Cardiac muscle cell (in vitro differentiated cells and primary cell): Measurements from ENCODE around the gene IL17F. TPM values are rescaled to one million over a fixed set of nuclear protein-coding genes. Genes with fewer than 3 reads are reported as not detected.
A peak's percentile ranks its signal among the peaks of the same experiment; 100 is the strongest.

ENCODE experiments used
- DNase-seq, 2 donors: peaks; one replicate each; pipeline versions ENCODE4 v3.0.0 to v3.0.0-alpha.2; 2010 to 2017; ENCODE audit warnings: low read depth in 1 of 2, low spot score in 1 of 2
- H3K27ac ChIP-seq: fragments of 200-600 bp; sonication (generic); 2 replicates; pipeline ENCODE4 v1.5.1; 2016
- H3K27me3 ChIP-seq: fragments of 200-600 bp; sonication (generic); 2 replicates; pipeline ENCODE4 v1.6.0; 2016; ENCODE audit warnings: control low read depth
- H3K36me3 ChIP-seq: fragments of 200-600 bp; sonication (generic); 2 replicates; pipeline ENCODE4 v1.5.1; 2016; ENCODE audit warnings: control low read depth
- H3K4me1 ChIP-seq: fragments of 200-600 bp; sonication (generic); 2 replicates; pipeline ENCODE4 v1.8.1; 2017; ENCODE audit warnings: low read depth, mild to moderate bottlenecking, mixed run types
- H3K4me3 ChIP-seq: fragments of 200-600 bp; sonication (generic); 2 replicates; pipeline ENCODE4 v1.5.1; 2016; ENCODE audit warnings: mild to moderate bottlenecking
- H3K9me3 ChIP-seq: fragments of 200-600 bp; sonication (generic); 2 replicates; pipeline ENCODE4 v1.5.1; 2017; ENCODE audit warnings: low read depth, mild to moderate bottlenecking, control low read depth
- polyA plus RNA-seq: library from polyadenylated mRNA; unstranded; fragments of >200 nt; fragmentation: Nextera tagmentation; extraction: Ambion mirVana; gene quantifications from 2 replicates; pipeline ENCODE4 v1.2.1, GENCODE V29; 2016
- total RNA-seq: library from RNA; depleted of rRNA; stranded (reverse); fragments of >200 nt; gene quantifications from 2 replicates; pipeline ENCODE4 v1.2.3, GENCODE V29; 2016
- TF ChIP-seq, protein P1 (sequence below): IDR thresholded peaks from 2 replicates; pipeline ENCODE4 v1.5.1; 2012; ENCODE audit warnings: low read depth, mild to moderate bottlenecking, low read length

The IL17F gene
- total and polyA plus RNA-seq, 2 experiments from 2014 or later = not detected

DNA sequence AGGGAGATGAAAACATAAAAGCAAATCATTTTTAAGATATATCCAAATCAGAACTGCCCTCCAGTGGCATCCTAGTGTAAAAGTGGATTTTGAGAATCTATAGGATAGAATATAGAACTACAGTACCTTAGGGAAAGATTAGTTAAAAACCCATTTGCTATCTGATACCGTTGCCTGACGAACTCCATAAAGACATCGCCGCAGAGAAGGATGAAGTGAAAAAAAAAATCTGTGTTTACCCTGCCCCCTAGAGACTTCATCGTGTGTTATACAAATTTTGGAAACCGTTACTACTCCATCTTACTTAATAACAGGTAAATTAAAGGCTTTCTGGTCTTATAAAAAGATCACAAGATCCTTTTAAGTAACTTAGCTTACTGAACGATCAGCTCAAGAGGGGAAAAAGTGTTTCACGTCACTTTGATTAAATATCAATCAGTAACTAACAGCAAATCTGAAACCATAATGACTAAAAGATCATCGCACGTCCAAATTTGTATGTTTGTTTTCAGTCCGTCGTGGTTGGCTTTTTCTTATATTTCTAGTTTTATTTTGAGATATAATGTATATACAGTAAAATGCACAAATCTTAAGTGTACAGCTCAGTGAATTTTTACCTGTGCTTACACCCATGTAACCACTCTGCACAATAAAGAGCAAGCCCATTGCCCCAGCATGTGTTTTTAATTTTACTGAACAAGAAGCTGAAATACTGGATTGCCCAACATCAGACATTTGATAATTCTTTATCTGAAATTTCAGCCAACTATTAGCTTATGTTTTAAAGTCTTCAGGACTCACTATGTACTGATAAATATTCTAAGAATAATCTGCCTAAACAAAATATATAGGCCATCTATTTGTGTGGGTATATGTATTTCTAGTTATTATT lies 41.1 kb upstream of the IL17F start:
- no peaks in the 10 kb centered on the region for H3K4me1 ChIP-seq
- H3K27ac ChIP-seq = peak overlapping the region; percentile 5
- TF ChIP-seq, protein P1, sequence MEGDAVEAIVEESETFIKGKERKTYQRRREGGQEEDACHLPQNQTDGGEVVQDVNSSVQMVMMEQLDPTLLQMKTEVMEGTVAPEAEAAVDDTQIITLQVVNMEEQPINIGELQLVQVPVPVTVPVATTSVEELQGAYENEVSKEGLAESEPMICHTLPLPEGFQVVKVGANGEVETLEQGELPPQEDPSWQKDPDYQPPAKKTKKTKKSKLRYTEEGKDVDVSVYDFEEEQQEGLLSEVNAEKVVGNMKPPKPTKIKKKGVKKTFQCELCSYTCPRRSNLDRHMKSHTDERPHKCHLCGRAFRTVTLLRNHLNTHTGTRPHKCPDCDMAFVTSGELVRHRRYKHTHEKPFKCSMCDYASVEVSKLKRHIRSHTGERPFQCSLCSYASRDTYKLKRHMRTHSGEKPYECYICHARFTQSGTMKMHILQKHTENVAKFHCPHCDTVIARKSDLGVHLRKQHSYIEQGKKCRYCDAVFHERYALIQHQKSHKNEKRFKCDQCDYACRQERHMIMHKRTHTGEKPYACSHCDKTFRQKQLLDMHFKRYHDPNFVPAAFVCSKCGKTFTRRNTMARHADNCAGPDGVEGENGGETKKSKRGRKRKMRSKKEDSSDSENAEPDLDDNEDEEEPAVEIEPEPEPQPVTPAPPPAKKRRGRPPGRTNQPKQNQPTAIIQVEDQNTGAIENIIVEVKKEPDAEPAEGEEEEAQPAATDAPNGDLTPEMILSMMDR = peak; percentile 16
- H3K4me3 ChIP-seq = peak overlapping the region; percentile 43
- H3K27me3 ChIP-seq = no peaks in the 10 kb centered on the region
- H3K36me3 ChIP-seq = peaks cover 18% of the 10 kb centered on the region
- DNase-seq = peak; percentile 17 to 30
- H3K9me3 ChIP-seq = no peaks in the 10 kb centered on the region

DNA sequence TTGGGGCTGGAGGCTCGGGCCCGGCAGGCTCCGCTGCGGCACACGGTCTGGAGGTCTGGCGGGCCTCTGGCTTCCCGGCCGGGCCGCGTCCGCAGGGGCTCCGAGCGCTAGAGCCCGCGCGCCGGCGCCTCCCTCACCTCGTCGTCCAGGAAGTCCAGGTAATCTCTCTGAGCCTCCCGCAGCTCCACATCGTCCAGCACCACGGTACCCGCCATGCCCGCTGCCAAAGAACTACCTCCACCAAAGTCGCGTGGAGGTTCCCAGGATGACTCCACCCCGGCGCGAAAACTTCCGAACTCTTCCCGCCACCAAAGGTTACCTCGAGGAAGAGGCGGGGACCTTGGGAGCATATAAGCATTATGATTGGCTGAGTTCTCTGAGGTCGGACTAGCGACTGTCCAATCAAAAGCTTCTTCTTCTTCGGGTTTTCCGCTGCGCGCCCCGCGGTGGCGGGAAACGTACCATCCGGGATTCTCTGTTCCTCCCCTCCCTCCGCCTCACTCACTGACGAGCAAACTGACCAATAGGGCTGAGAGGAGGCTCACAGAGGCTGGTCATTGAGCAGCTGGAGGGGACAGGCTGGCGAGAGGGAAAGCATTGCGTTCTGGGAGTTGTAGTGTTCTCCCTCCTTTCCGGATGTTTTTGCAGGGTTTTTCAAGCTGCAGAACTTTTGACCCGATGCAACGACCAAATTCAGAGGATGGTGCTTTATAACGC lies 40.3 kb upstream of the IL17F start, which contains the start of gene MCM3:
Gene MCM3, minus strand, starts transcription at position 283 of the 717 bp plus-strand sequence. Its CDS starts 68 bp downstream, at position 215.
- H3K9me3 ChIP-seq = no peaks in the 10 kb centered on the region
- TF ChIP-seq, protein P1 = no peak
- no peaks in the 10 kb centered on the region for H3K4me1 ChIP-seq
- H3K4me3 ChIP-seq = peak within 1 kb of the TSS; percentile 56
- peaks cover 25% of the 10 kb centered on the region for H3K36me3 ChIP-seq
- no peaks in the 10 kb centered on the region for H3K27me3 ChIP-seq
- H3K27ac ChIP-seq = peak within 1 kb of the TSS; percentile 61
- peak; percentile 99 for DNase-seq

DNA sequence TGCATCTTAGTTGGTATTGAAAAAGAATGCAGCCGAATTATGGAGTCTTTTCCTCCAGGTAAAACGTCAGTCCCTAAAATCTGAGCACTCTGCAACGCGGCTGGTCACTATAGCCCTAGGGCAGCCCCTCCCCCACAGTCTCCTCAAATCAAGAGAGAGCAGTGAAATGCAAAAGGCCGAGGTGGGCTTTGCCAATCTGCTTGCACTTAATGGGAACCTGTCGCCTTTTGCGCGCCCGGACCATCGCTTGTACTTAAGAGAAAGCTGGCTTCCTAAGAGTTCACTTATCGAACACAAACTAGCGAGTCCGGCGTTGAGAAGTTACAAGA lies 39.8 kb upstream of the IL17F start:
- peak overlapping the region; percentile 61 for H3K27ac ChIP-seq
- no peaks in the 10 kb centered on the region for H3K4me1 ChIP-seq
- no peaks in the 10 kb centered on the region for H3K9me3 ChIP-seq
- peak in 1 of 2 donors; percentile 81 for DNase-seq
- H3K36me3 ChIP-seq = peaks cover 30% of the 10 kb centered on the region
- peak overlapping the region; percentile 56 for H3K4me3 ChIP-seq
- no peaks in the 10 kb centered on the region for H3K27me3 ChIP-seq
- TF ChIP-seq, protein P1 = no peak

DNA sequence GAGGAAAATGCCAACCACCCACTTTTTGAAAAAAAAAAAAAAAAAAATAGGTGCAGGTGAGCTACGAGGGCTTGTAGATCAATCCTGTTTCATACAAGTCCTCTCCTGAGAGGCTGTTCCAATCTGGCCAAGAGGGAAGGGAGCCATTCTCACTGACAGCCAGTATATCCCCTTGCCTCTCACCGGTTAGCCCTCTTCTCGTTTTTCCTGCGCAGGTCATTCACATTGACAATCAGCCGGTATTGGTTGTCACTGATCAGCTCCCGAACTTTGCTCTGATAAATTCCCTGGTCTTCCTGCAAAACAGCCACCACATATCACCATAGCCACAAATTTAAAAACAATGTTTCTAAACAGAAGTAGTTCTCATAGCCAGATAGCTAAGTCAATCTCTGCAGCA lies 38.8 kb upstream of the IL17F start:
- Histone ChIP-seq H3K27ac (no peak overlapping the region), H3K36me3 (peaks cover 31% of the 10 kb centered on the region), H3K4me1 (no peaks in the 10 kb centered on the region), H3K4me3 (no peak overlapping the region), H3K9me3 (no peaks in the 10 kb centered on the region), H3K27me3 (no peaks in the 10 kb centered on the region)
- DNase-seq = no peak
- TF ChIP-seq, protein P1 = no peak

DNA sequence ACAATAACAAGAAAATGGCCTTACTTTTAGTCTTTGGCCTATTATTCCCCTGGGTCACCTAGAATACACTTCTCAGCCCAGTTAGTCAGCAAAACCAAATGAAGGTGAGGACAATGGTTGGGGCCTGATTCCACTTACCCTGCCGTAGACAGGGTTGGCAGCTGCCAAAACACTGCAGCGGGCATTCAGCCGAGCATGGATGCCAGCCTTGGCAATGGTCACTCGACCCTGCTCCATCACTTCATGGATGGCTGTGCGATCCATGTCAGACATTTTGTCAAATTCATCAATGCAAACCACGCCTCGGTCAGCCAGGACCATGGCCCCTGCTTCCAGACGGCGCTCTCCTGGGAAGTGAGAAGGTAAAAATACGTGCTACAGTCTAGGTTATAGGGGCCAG lies 31.8 kb upstream of the IL17F start:
- no peak overlapping the region for H3K27ac ChIP-seq
- no peaks in the 10 kb centered on the region for H3K4me1 ChIP-seq
- H3K4me3 ChIP-seq = no peak overlapping the region
- no peak for DNase-seq
- TF ChIP-seq, protein P1 = no peak
- H3K9me3 ChIP-seq = no peaks in the 10 kb centered on the region
- no peaks in the 10 kb centered on the region for H3K27me3 ChIP-seq
- peaks cover 74% of the 10 kb centered on the region for H3K36me3 ChIP-seq
